IMR-90 (cell line): ENCODE results near the gene CHMP5. TPM values are rescaled to one million over a fixed set of nuclear protein-coding genes. Genes with fewer than 3 reads are reported as not detected.

ENCODE experiments used
- ATAC-seq: fragments of 200-7000 bp; cut with Tn5 transposase; 2 replicates; pipeline ENCODE4 v1.9.1; 2020; ENCODE audit warnings: low read depth, mild to moderate bottlenecking, moderate library complexity
- BruUV-seq: library from RNA; stranded (reverse); fragments of 400-500 nt; replicated peaks from 2 replicates; lab custom pipeline; 2021; lab: Mats Ljungman, UMichigan
- CTCF ChIA-PET: fragments of 300-600 bp; formaldehyde crosslinking; extraction: SDS; loops from one replicate; lab custom pipeline; 2021; ENCODE audit warnings: antibody characterized with exemption; lab: Yijun Ruan, JAX
- POLR2A ChIA-PET: fragments of 300-600 bp; sonication (Branson Sonifier 250); formaldehyde crosslinking; loops from one replicate; lab custom pipeline; 2022; ENCODE audit warnings: antibody characterized with exemption; ENCODE audit not compliant: unreplicated experiment; lab: Charles Lee
- DNase-seq: peaks from one replicate; pipeline ENCODE4 v3.0.0; 2013
- H2AFZ ChIP-seq: replicated peaks from 2 replicates; pipeline ENCODE3; 2013; ENCODE audit warnings: low read length, mild to moderate bottlenecking; ENCODE audit not compliant: poor library complexity
- H2AK5ac ChIP-seq: 2 replicates; pipeline ENCODE4 v1.6.1; 2013; ENCODE audit warnings: low read depth, low read length, inconsistent platforms
- H2AK9ac ChIP-seq: replicated peaks from 2 replicates; pipeline ENCODE3; 2013; ENCODE audit warnings: mild to moderate bottlenecking, low read depth, low read length, moderate library complexity; ENCODE audit not compliant: poor library complexity
- H2BK120ac ChIP-seq: 2 replicates; pipeline ENCODE4 v1.6.1; 2013; ENCODE audit warnings: low read depth, low read length, inconsistent platforms
- H2BK15ac ChIP-seq: 3 replicates; pipeline ENCODE4 v1.6.1; 2013; ENCODE audit warnings: low read depth, low read length, inconsistent platforms
- H2BK20ac ChIP-seq: 2 replicates; pipeline ENCODE4 v1.6.1; 2013; ENCODE audit warnings: low read depth, mild to moderate bottlenecking, inconsistent platforms, low read length, moderate library complexity
- H2BK5ac ChIP-seq: 2 replicates; pipeline ENCODE4 v1.6.1; 2013; ENCODE audit warnings: mild to moderate bottlenecking, low read depth, low read length, inconsistent platforms; ENCODE audit not compliant: poor library complexity, severe bottlenecking
- H3K14ac ChIP-seq: replicated peaks from 2 replicates; pipeline ENCODE4 v1.6.1; 2013; ENCODE audit warnings: low read depth, low read length, inconsistent platforms
- H3K18ac ChIP-seq: 2 replicates; pipeline ENCODE4 v1.6.1; 2013; ENCODE audit warnings: low read depth, low read length, control low read depth
- H3K23ac ChIP-seq: 2 replicates; pipeline ENCODE4 v1.6.1; 2013; ENCODE audit warnings: low read depth, low read length, inconsistent platforms
- H3K27ac ChIP-seq: 2 replicates; pipeline ENCODE4 v1.5.1; 2013; ENCODE audit warnings: mild to moderate bottlenecking, control low read depth, low read length; ENCODE audit not compliant: insufficient read depth
- H3K27me3 ChIP-seq: 2 replicates; pipeline ENCODE4 v1.6.1; 2013; ENCODE audit warnings: low read length; ENCODE audit not compliant: control insufficient read depth, insufficient read depth
- H3K36me3 ChIP-seq: 2 replicates; pipeline ENCODE4 v1.6.1; 2013; ENCODE audit warnings: low read length, mixed read lengths; ENCODE audit not compliant: control insufficient read depth, insufficient read depth
- H3K4ac ChIP-seq: 2 replicates; pipeline ENCODE4 v1.6.1; 2013; ENCODE audit warnings: low read depth, low read length, inconsistent platforms
- H3K4me1 ChIP-seq: 2 replicates; pipeline ENCODE4 v1.6.1; 2013; ENCODE audit warnings: low read length, mixed read lengths; ENCODE audit not compliant: control insufficient read depth, insufficient read depth
- H3K4me2 ChIP-seq: 2 replicates; pipeline ENCODE4 v1.6.1; 2013; ENCODE audit warnings: low read depth, mild to moderate bottlenecking, control low read depth, low read length, moderate library complexity
- H3K4me3 ChIP-seq: 2 replicates; pipeline ENCODE4 v1.5.1; 2013; ENCODE audit warnings: low read depth, mild to moderate bottlenecking, control low read depth, low read length, moderate library complexity; ENCODE audit not compliant: insufficient read depth
- H3K56ac ChIP-seq: 2 replicates; pipeline ENCODE4 v1.6.1; 2013; ENCODE audit warnings: low read length, inconsistent platforms; ENCODE audit not compliant: insufficient read depth; ENCODE audit errors: extremely low read depth
- H3K79me1 ChIP-seq, 2 experiments: 2 replicates each; pipeline ENCODE4 v1.6.1; 2013; ENCODE audit warnings: low read length in 2 of 2, inconsistent platforms in 1 of 2, low read depth in 1 of 2
- H3K9ac ChIP-seq: 2 replicates; pipeline ENCODE4 v1.6.1; 2013; ENCODE audit warnings: low read depth, low read length, control low read depth
- H3K9me1 ChIP-seq: 2 replicates; pipeline ENCODE4 v1.6.1; 2013; ENCODE audit warnings: low read length, inconsistent platforms; ENCODE audit not compliant: insufficient read depth
- H3K9me3 ChIP-seq: 2 replicates; pipeline ENCODE4 v1.6.1; 2013; ENCODE audit warnings: low read length; ENCODE audit not compliant: control insufficient read depth, insufficient read depth
- H4K20me1 ChIP-seq: 2 replicates; pipeline ENCODE4 v1.6.1; 2013; ENCODE audit warnings: low read length, inconsistent platforms; ENCODE audit not compliant: insufficient read depth
- H4K5ac ChIP-seq: 2 replicates; pipeline ENCODE4 v1.6.1; 2013; ENCODE audit warnings: mild to moderate bottlenecking, low read depth, low read length, control low read depth
- H4K8ac ChIP-seq, 2 experiments: 2 replicates each; pipeline ENCODE4 v1.6.1; 2013; ENCODE audit warnings: low read depth in 2 of 2, low read length in 2 of 2, control low read depth in 1 of 2, inconsistent platforms in 1 of 2
- H4K91ac ChIP-seq: 2 replicates; pipeline ENCODE4 v1.6.1; 2013; ENCODE audit warnings: low read depth, low read length, inconsistent platforms; ENCODE audit not compliant: insufficient read depth
- BHLHE40 ChIP-seq: fragments of 150-350 bp; IDR thresholded peaks from 2 replicates; pipeline ENCODE4 v1.6.1; 2016; ENCODE audit warnings: mild to moderate bottlenecking, low read depth, low read length
- CEBPB ChIP-seq: IDR thresholded peaks from 2 replicates; pipeline ENCODE4 v1.6.1; 2012; ENCODE audit warnings: low read depth, low read length, improper control_type of control experiment
- CHD1 ChIP-seq: IDR thresholded peaks from 2 replicates; pipeline ENCODE4 v1.6.1; 2012; ENCODE audit warnings: low read depth, low read length, improper control_type of control experiment
- FOS ChIP-seq: fragments of 150-350 bp; IDR thresholded peaks from 2 replicates; pipeline ENCODE4 v1.6.1; 2016; ENCODE audit warnings: low read depth, low read length
- MAFK ChIP-seq: IDR thresholded peaks from 2 replicates; pipeline ENCODE4 v1.6.1; 2012; ENCODE audit warnings: low read depth, low read length, improper control_type of control experiment
- MAZ ChIP-seq: IDR thresholded peaks from 2 replicates; pipeline ENCODE4 v1.6.1; 2012; ENCODE audit warnings: low read depth, mild to moderate bottlenecking, low read length, improper control_type of control experiment, moderate library complexity, borderline replicate concordance
- MXI1 ChIP-seq: IDR thresholded peaks from 2 replicates; pipeline ENCODE4 v1.6.1; 2012; ENCODE audit warnings: low read depth, mild to moderate bottlenecking, low read length, moderate library complexity, borderline replicate concordance
- NFE2L2 ChIP-seq: fragments of 150-350 bp; IDR thresholded peaks from 2 replicates; pipeline ENCODE4 v1.6.1; 2016; ENCODE audit warnings: low read depth, mild to moderate bottlenecking, low read length
- POLR2A ChIP-seq: IDR thresholded peaks from 2 replicates; pipeline ENCODE4 v1.6.1; 2012; ENCODE audit warnings: mild to moderate bottlenecking, low read depth, low read length
- RAD21 ChIP-seq: IDR thresholded peaks from 2 replicates; pipeline ENCODE4 v1.6.1; 2012; ENCODE audit warnings: low read length, improper control_type of control experiment
- RCOR1 ChIP-seq: IDR thresholded peaks from 2 replicates; pipeline ENCODE4 v1.6.1; 2012; ENCODE audit warnings: mild to moderate bottlenecking, low read length, improper control_type of control experiment; ENCODE audit not compliant: insufficient replicate concordance
- RFX5 ChIP-seq: IDR thresholded peaks from 2 replicates; pipeline ENCODE4 v1.8.0; 2012; ENCODE audit warnings: low read depth, mild to moderate bottlenecking, low read length, moderate library complexity
- SMC3 ChIP-seq: fragments of 150-350 bp; IDR thresholded peaks from 2 replicates; pipeline ENCODE4 v1.6.1; 2016; ENCODE audit warnings: low read depth, mild to moderate bottlenecking, antibody characterized with exemption, low read length, moderate library complexity
- WGBS, 2 experiments: methylation state at CpG; one replicate each; pipeline versions ENCODE4 v1.1.5 to v1.1.7; 2013; ENCODE audit warnings: missing lambda C conversion rate in 2 of 2; ENCODE audit not compliant: insufficient read length in 1 of 2; ENCODE audit errors: extremely low coverage in 2 of 2; 5-methylcytosine and 5-hydroxymethylcytosine counted together
- dilution Hi-C: fragments of 300-500 bp; cut with HindIII; formaldehyde crosslinking; loops from one replicate; pipeline ENCODE4 v1.14.3; 2018; ENCODE audit warnings: low sequenced_read_pairs; ENCODE audit not compliant: unreplicated experiment
- in situ Hi-C: fragments of 300-500 bp; cut with MboI; formaldehyde crosslinking; loops from 3 replicates; pipeline ENCODE4 v1.14.3; 2019; ENCODE audit warnings: low sequenced_read_pairs, inconsistent platforms, mixed read lengths
- intact Hi-C: fragments of 100-400 bp; cut with micrococcal nuclease; formaldehyde crosslinking; loops from 2 replicates; pipeline ENCODE4 v1.10.0; 2022
- polyA plus RNA-seq, 3 experiments: library from polyadenylated mRNA; depleted of rRNA; stranded (reverse); fragments of >200 nt; gene quantifications; 2 replicates each; pipeline ENCODE4 v1.2.3, GENCODE V29; 2012; ENCODE audit warnings: low replicate concordance in 1 of 3
- total RNA-seq: library from RNA; depleted of rRNA; stranded (reverse); fragments of >200 nt; gene quantifications from 2 replicates; pipeline ENCODE4 v1.2.3, GENCODE V29; 2012
- TF ChIP-seq, protein P1 (sequence below): conservative IDR thresholded peaks from 2 replicates; pipeline ENCODE4 v1.5.1; 2012; ENCODE audit warnings: mild to moderate bottlenecking, low read depth, low read length, improper control_type of control experiment
- TF ChIP-seq, protein P2 (sequence below): fragments of 150-350 bp; IDR thresholded peaks from 2 replicates; pipeline ENCODE4 v1.6.1; 2016; ENCODE audit warnings: low read depth, mild to moderate bottlenecking, low read length, moderate library complexity, borderline replicate concordance
- TF ChIP-seq, protein P3 (sequence below): fragments of 150-350 bp; IDR thresholded peaks from 2 replicates; pipeline ENCODE4 v1.6.1; 2017; ENCODE audit warnings: mild to moderate bottlenecking, antibody characterized with exemption, low read length, low read depth

Gene CHMP5
- total and polyA plus RNA-seq, 2 of the 4 experiments (the other 2 are of a cell fraction) = 70.6 to 80.8 TPM

DNA sequence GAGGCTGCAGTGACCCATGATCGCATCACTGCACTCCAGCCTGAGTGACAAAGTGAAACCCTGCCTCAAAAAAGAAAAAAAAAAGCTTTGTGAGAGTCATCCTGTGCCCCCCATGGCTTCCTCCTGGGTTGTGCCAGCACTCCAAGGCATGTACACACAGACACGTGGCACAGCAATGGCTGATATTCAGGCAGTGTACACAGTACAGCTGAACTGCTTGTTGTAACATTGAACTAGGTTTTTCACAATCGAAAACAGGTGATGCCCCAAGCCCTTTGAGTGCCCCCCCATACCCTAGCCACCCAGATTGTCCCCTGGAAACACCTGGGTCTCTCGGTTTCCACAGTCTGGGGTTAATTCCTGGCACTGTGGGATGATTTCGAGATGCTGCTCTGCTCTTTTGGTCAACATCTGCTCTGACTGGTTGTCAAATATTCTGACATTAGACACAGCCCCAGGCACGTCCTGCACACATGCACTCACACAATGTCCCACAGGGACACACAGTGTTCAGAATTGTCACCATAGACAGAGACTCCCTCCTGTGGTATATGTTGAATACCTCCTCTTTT, 15.7 kb upstream of the CHMP5 start:
- in situ Hi-C loops = no loop called here
- Histone ChIP-seq H2BK15ac (no peak overlapping the region), H4K91ac (no peak overlapping the region), H2BK20ac (no peak overlapping the region), H3K4me2 (no peak overlapping the region), H2BK120ac (no peak overlapping the region), H3K18ac (no peak overlapping the region), H3K27me3 (no peaks in the 10 kb centered on the region), H4K5ac (no peak overlapping the region), H3K4ac (no peak overlapping the region), H2BK5ac (no peak overlapping the region), H3K27ac (no peak overlapping the region), H3K9me1 (peaks cover 9% of the 10 kb centered on the region; the same call in 1 of the 2 replicates), H3K14ac (no peak overlapping the region), H3K23ac (no peak overlapping the region), H4K8ac (no peak overlapping the region), H3K9ac (no peak overlapping the region), H3K4me3 (no peak overlapping the region), H3K36me3 (peaks cover 12% of the 10 kb centered on the region), H2AK9ac (no peak overlapping the region), H4K20me1 (no peaks in the 10 kb centered on the region), H2AFZ (no peak overlapping the region), H3K4me1 (peaks cover 3% of the 10 kb centered on the region), H2AK5ac (no peak overlapping the region), H3K56ac (no peak overlapping the region), H3K9me3 (no peaks in the 10 kb centered on the region), H3K79me1 (no peaks in the 10 kb centered on the region; a peak in 1 of 4 replicates)
- DNase-seq = no peak
- ChIA-PET POLR2A (no interaction called here), CTCF (no interaction called here)
- dilution Hi-C loops = no loop called here
- BruUV-seq = no TSS peak
- 70% methylated on average over 3 of the region's 6 CpGs; no CpG with 5 or more reads in 1 of the 2 experiments for WGBS, 2 experiments
- intact Hi-C loops = no loop called here
- ATAC-seq = no peak
- TF ChIP-seq, protein P1, sequence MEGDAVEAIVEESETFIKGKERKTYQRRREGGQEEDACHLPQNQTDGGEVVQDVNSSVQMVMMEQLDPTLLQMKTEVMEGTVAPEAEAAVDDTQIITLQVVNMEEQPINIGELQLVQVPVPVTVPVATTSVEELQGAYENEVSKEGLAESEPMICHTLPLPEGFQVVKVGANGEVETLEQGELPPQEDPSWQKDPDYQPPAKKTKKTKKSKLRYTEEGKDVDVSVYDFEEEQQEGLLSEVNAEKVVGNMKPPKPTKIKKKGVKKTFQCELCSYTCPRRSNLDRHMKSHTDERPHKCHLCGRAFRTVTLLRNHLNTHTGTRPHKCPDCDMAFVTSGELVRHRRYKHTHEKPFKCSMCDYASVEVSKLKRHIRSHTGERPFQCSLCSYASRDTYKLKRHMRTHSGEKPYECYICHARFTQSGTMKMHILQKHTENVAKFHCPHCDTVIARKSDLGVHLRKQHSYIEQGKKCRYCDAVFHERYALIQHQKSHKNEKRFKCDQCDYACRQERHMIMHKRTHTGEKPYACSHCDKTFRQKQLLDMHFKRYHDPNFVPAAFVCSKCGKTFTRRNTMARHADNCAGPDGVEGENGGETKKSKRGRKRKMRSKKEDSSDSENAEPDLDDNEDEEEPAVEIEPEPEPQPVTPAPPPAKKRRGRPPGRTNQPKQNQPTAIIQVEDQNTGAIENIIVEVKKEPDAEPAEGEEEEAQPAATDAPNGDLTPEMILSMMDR = no peak
- TF ChIP-seq, protein P2, sequence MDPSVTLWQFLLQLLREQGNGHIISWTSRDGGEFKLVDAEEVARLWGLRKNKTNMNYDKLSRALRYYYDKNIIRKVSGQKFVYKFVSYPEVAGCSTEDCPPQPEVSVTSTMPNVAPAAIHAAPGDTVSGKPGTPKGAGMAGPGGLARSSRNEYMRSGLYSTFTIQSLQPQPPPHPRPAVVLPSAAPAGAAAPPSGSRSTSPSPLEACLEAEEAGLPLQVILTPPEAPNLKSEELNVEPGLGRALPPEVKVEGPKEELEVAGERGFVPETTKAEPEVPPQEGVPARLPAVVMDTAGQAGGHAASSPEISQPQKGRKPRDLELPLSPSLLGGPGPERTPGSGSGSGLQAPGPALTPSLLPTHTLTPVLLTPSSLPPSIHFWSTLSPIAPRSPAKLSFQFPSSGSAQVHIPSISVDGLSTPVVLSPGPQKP = no peak
- TF ChIP-seq RCOR1 (no peak), MAFK (no peak), RFX5 (no peak), BHLHE40 (no peak), MAZ (no peak), NFE2L2 (no peak), POLR2A (no peak), FOS (no peak), CHD1 (no peak), SMC3 (no peak), MXI1 (no peak), RAD21 (no peak), CEBPB (no peak)
- TF ChIP-seq, protein P3, sequence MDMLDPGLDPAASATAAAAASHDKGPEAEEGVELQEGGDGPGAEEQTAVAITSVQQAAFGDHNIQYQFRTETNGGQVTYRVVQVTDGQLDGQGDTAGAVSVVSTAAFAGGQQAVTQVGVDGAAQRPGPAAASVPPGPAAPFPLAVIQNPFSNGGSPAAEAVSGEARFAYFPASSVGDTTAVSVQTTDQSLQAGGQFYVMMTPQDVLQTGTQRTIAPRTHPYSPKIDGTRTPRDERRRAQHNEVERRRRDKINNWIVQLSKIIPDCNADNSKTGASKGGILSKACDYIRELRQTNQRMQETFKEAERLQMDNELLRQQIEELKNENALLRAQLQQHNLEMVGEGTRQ = no peak
